HUES6 (cell line): ENCODE measurements around the gene DEFB129.
"Not testable (repeated sequence)": the region's sequence is repeated elsewhere in the genome, so short reads cannot be mapped to it uniquely, and the experiment has no call there.

Experiments
- H3K27ac ChIP-seq: 2 replicates; pipeline ENCODE4 v1.7.0; 2013; ENCODE audit warnings: low read depth, mild to moderate bottlenecking, low read length, inconsistent platforms
- H3K27me3 ChIP-seq: 2 replicates; pipeline ENCODE4 v1.6.1; 2013; ENCODE audit warnings: low read length; ENCODE audit not compliant: control insufficient read depth, insufficient read depth
- H3K36me3 ChIP-seq: 2 replicates; pipeline ENCODE4 v1.6.1; 2013; ENCODE audit warnings: low read length; ENCODE audit not compliant: control insufficient read depth, insufficient read depth
- H3K4me1 ChIP-seq: 2 replicates; pipeline ENCODE4 v1.6.1; 2013; ENCODE audit warnings: low read length; ENCODE audit not compliant: control insufficient read depth, insufficient read depth
- H3K4me3 ChIP-seq: 2 replicates; pipeline ENCODE4 v1.5.1; 2013; ENCODE audit warnings: low read depth, low read length
- H3K9ac ChIP-seq: one replicate; pipeline ENCODE4 v1.6.1; 2013; ENCODE audit warnings: mild to moderate bottlenecking, low read length
- H3K9me3 ChIP-seq: 2 replicates; pipeline ENCODE4 v1.6.1; 2013; ENCODE audit warnings: low read depth, low read length; ENCODE audit not compliant: control insufficient read depth, insufficient read depth

Gene DEFB129

DNA sequence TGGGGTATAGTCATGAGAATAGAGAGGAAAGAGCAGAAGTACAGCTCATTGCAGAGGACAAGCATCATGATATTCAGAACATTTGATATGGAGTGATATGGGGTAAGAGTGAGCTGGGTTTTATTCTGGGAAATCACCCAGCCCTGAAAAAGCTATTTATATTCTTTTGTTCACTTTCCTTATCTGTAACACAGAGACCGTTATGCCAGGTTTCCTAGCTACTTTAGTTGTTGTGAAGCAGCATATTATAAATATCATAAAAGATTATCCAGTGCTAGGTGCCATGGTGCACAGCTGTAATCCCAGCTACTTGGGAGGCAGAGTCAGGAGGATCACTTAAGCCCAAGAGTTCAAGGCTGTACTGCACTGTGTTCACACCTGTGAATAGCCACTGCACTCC, 9.8 kb upstream of the DEFB129 start:
- Histone ChIP-seq H3K9me3 (no peaks in the 10 kb centered on the region), H3K4me3 (no peak overlapping the region), H3K27me3 (peaks cover 52% of the 10 kb centered on the region), H3K36me3 (no peaks in the 10 kb centered on the region), H3K9ac (no peak overlapping the region), H3K27ac (no peak overlapping the region), H3K4me1 (no peaks in the 10 kb centered on the region)

DNA sequence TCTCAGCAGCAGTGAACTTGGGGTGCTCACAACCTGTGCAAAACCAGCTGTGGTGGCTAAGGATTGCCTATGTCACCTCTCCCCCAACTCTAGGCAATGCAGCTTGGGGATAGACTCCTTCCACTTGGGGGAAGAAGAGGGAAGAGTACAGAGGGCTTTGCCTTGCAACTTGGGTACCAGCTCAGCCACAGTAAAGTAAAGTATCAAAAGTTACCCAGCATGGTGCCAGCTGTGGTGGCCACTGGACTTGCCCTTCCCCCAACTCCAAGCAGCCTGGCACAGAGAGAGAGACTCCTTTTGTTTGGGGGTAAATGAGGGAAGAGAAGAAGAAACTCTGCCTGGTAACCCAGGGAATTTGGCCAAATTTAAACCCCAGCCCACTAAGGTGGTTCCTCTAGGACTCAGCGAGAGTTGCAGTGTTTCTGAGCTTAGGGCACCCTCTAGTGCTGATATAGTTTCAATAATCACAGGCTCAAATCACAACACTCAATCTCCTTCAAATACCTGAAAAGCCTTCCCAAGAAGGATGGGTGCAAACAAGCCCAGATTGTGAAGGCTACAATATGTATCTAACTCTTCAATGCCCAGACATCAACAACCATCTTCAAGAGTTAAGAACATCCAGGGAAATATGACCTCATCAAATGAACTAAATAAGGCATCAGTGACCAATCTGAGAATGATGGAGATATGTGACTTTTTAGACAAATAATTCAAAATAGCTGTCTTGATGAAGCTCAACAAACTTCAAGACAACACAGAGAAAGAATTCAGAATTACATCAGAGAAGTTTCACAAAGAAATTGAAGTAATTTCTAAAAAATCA, 7.6 kb upstream of the DEFB129 start:
- no peak overlapping the region for H3K9ac ChIP-seq
- H3K9me3 ChIP-seq = no peaks in the 10 kb centered on the region
- H3K4me3 ChIP-seq = no peak overlapping the region
- no peaks in the 10 kb centered on the region for H3K4me1 ChIP-seq
- H3K36me3 ChIP-seq = no peaks in the 10 kb centered on the region
- no peak overlapping the region for H3K27ac ChIP-seq
- peaks cover 55% of the 10 kb centered on the region for H3K27me3 ChIP-seq

DNA sequence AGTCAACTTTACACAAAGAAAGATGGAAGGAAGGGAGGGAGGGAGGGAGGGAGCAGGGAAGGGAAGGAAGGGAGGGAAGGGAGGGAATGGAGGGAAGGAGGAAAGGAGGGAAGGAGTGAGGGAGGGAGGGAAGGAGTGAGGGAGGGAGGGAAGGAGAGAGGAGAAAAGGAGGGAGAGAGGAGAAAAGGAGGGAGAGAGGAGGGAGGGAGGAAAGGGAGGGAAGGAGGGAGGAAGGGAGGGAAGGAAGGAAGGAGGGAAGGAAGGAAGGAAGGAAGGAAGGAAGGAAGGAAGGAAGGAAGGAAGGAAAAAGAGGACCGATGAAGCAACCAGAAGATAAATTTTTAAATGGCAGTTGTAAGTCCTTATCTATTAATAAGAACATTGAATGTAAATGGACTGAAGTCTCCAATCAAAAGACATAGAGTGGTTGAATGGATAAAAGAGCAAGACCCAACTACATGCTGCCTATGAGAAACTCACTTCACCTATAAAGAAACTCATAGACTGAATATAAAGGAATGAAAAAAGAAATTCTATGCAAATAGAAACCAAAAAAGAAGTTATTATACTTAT, 5.7 kb upstream of the DEFB129 start:
- Histone ChIP-seq H3K27me3 (peaks cover 53% of the 10 kb centered on the region), H3K4me1 (no peaks in the 10 kb centered on the region), H3K36me3 (no peaks in the 10 kb centered on the region), H3K4me3 (no peak overlapping the region), H3K9ac (no peak overlapping the region), H3K27ac (no peak overlapping the region), H3K9me3 (no peaks in the 10 kb centered on the region)

DNA sequence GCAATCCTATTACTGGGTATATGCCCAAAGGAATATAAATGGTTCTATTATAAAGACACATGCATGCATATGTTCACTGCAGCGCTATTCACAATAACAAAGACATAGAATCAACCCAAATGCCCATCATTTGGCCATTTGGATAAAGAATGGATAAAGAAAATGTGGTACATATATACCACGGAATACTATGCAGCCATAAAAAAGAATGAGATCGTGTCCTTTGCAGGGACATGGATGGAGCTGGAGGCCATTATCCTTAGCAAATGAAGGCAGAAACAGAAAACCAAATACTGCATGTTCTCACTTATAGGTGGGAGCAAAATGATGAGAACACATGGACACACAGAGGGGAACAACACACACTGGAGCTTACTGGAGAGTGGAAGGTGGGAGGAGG, 1.2 kb upstream of the DEFB129 start:
- peaks cover 52% of the 10 kb centered on the region for H3K27me3 ChIP-seq
- not testable (repeated sequence) for H3K4me3 ChIP-seq, H3K9ac ChIP-seq, H3K27ac ChIP-seq, H3K9me3 ChIP-seq, H3K4me1 ChIP-seq, H3K36me3 ChIP-seq

DNA sequence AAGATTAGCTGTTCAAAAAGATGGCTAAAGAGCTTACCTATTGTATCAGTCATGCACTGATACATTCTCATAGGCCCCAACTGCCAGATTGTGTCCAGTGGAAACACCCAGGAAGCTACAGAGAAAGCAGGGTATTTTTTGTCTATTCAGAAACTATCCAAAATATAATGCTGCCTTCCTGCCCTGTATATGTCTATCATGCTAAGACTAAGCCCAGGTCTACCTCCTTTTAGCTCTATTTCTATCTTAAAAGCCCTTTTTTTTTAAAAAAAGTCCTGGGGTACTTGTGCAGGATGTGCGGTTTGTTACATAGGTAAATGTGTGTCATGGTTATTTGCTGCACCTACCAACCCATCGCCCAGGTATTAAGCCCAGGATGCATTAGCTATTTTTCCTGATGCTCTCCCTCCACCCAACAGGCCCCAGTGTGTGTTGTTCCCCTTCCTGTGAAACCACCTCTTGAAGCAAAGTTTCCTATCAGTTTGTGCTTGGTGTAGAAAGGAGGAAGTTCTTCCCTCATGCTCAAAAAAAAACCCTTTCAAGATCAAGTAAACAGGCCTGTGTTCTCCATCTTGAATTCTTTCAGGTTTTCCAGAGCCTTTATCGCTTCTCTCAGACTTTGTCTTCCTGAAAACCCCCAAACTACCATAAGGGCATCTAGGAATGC, 514 bp downstream of the DEFB129 start:
- H3K4me3 ChIP-seq = no peak overlapping the region
- no peaks in the 10 kb centered on the region for H3K4me1 ChIP-seq
- H3K9me3 ChIP-seq = no peaks in the 10 kb centered on the region
- H3K27ac ChIP-seq = no peak overlapping the region
- no peaks in the 10 kb centered on the region for H3K36me3 ChIP-seq
- H3K9ac ChIP-seq = no peak overlapping the region
- H3K27me3 ChIP-seq = peaks cover 52% of the 10 kb centered on the region

DNA sequence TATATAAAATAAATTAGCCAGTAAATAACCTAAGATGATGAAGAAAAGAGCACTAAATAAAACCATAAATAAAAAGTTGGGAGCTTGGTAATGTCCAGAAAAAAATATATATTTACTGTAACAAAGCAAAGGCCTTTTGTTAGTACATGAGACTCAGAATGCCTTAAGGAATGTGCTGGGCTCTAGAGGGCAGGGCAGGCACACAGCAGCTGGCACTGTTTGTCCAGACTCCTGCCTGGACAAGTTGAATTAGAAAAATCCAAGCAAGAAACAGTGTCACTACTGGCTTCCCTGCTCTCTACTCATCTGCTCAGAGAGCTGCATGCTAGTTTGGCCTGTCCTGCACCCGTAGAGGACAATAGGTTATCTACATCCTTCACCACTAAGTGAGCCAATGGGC, 8.8 kb downstream of the DEFB129 start:
- Histone ChIP-seq H3K27me3 (peaks cover 54% of the 10 kb centered on the region), H3K4me3 (no peak overlapping the region), H3K27ac (no peak overlapping the region), H3K9me3 (no peaks in the 10 kb centered on the region), H3K4me1 (no peaks in the 10 kb centered on the region), H3K9ac (no peak overlapping the region), H3K36me3 (no peaks in the 10 kb centered on the region)

DNA sequence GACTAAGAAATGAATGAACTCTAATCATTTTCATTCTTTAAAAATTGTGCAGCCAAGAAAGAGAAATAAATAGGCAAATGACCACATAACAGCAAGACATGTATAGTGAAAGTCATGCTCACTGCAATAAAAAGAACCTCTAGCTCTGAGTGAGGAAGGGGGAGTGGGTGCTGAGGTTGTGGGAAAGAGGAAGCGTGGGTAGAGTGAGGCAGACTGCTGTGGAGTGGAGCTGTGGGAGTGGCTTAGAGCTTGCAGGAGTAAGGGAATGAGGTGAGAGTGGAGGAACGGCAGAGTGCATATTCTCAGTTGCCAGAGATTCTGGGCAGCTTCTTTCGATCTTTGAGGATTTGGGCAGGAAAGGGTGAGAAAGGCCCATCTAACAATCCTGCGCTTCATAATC, 10.4 kb downstream of the DEFB129 start:
- Histone ChIP-seq H3K9ac (no peak overlapping the region), H3K4me1 (no peaks in the 10 kb centered on the region), H3K4me3 (no peak overlapping the region), H3K27me3 (peaks cover 64% of the 10 kb centered on the region), H3K9me3 (no peaks in the 10 kb centered on the region), H3K27ac (no peak overlapping the region), H3K36me3 (no peaks in the 10 kb centered on the region)

DNA sequence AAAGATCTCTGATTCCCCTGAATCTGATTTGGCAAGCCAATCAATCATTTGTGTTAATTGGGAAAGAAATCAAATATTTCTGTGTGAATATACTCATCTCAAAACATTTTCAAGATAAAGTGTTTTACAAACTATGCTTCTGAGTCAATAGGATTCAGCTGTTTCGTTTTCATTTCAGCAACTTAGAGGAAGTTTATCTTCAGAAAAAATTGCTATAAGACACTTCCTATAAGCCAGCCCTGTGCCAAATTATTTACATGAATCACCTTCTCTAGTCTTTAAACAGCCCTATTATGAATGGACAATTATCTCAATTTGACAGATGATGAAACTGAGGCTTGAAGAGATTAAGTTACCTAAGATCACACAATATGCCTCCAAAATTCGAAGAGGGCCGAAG, 10.9 kb downstream of the DEFB129 start:
- Histone ChIP-seq H3K9me3 (no peaks in the 10 kb centered on the region), H3K36me3 (no peaks in the 10 kb centered on the region), H3K4me1 (no peaks in the 10 kb centered on the region), H3K27me3 (peaks cover 64% of the 10 kb centered on the region), H3K27ac (no peak overlapping the region), H3K9ac (no peak overlapping the region), H3K4me3 (no peak overlapping the region)

DNA sequence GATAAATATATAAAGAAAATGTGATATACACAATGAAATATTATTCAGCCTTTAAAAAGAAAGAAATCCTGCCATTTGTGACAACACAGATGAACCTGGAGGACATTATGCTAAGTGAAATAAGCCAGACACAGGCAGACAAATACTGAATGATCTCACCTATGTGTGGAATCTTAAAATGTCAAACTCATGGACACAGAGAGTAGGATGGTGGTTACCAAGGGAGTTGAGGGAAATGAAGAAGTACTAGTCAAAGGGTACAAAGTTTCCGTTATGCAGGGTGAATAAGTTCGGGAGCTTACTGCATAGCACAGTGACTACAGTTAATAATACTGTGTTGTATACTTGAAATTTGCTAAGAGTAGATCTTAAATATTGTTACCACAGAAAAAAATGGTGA, 15.8 kb downstream of the DEFB129 start:
- Histone ChIP-seq H3K27me3 (peaks cover 80% of the 10 kb centered on the region), H3K27ac (no peak overlapping the region), H3K4me1 (no peaks in the 10 kb centered on the region), H3K4me3 (no peak overlapping the region), H3K36me3 (no peaks in the 10 kb centered on the region), H3K9me3 (0 out of 2 replicates have a peak, but pooled peaks cover 3% of the 10 kb centered on the region), H3K9ac (no peak overlapping the region)

DNA sequence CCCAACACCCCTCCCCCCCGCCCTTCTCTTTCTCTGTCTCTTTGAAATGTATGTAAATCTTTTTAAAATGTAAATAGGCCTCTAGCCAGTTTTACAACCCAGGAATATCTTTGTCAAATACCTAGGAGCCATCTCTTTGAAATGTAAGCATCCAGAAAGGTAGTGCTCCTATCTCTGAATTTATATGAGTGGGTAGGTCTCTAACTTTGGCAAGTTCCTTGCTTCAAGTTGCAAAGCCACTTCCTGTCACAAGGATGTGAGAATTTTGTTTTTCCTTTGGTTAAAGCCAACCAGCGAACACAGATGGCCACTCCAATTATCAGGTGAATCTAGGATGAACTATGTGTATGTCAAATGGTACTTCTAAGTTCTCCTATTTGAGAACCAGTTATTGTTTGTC, 24.3 kb downstream of the DEFB129 start:
- Histone ChIP-seq H3K9me3 (peaks cover 10% of the 10 kb centered on the region), H3K4me3 (0 out of 2 replicates have a peak overlapping the region, but pooled peaks have one; percentile 15), H3K9ac (no peak overlapping the region), H3K36me3 (no peaks in the 10 kb centered on the region), H3K4me1 (peaks cover 11% of the 10 kb centered on the region), H3K27me3 (peaks cover 87% of the 10 kb centered on the region), H3K27ac (no peak overlapping the region)

DNA sequence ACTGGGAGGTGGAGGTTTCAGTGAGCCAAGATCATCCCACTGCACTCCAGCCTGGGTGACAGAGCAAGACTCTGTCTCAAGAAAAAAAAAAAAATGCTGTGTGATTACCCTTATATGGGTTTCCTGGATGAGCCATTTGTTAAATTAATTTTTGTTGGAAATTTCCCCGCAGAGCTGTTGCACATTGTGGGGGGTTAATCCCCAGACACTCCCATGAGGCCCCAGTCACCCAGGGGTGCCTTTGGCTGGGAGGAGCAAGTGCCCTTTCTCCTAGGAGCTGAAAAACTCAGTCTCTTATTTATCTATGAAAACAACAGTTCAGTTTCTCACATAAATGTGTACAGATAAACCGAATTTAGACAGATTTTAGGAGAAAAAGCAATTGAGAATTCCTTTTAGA, 25.7 kb downstream of the DEFB129 start:
- no peak overlapping the region for H3K9ac ChIP-seq
- no peak overlapping the region for H3K4me3 ChIP-seq
- no peak overlapping the region for H3K27ac ChIP-seq
- H3K9me3 ChIP-seq = peaks cover 7% of the 10 kb centered on the region
- H3K27me3 ChIP-seq = peaks cover 91% of the 10 kb centered on the region
- H3K36me3 ChIP-seq = no peaks in the 10 kb centered on the region
- peaks cover 11% of the 10 kb centered on the region for H3K4me1 ChIP-seq
